Calu3 (cell line): ENCODE data around the gene GCSAM. TPM values are rescaled to one million over a fixed set of nuclear protein-coding genes. Genes with fewer than 3 reads are reported as not detected.

ENCODE experiments used
- BruUV-seq: library from RNA; stranded (reverse); fragments of 400-500 nt; replicated peaks from 2 replicates; lab custom pipeline; 2021; lab: Mats Ljungman, UMichigan
- CTCF ChIA-PET: fragments of 300-600 bp; sonication (Branson Sonifier 250); formaldehyde crosslinking; loops from one replicate; lab custom pipeline; 2022; ENCODE audit warnings: antibody characterized with exemption; lab: Charles Lee
- DNase-seq: peaks from one replicate; pipeline ENCODE4 v3.0.0; 2022
- H3K27ac Mint-ChIP-seq: one replicate; pipeline ENCODE4 v1.8.0; 2022; ENCODE audit warnings: mixed read lengths; ENCODE audit not compliant: unreplicated experiment
- H3K27me3 Mint-ChIP-seq: one replicate; pipeline ENCODE4 v1.8.0; 2022; ENCODE audit warnings: mixed read lengths; ENCODE audit not compliant: unreplicated experiment
- H3K36me3 Mint-ChIP-seq: one replicate; pipeline ENCODE4 v1.8.0; 2022; ENCODE audit warnings: mild to moderate bottlenecking, moderate library complexity, mixed read lengths; ENCODE audit not compliant: insufficient read depth, unreplicated experiment
- H3K4me1 Mint-ChIP-seq: one replicate; pipeline ENCODE4 v1.8.0; 2022; ENCODE audit warnings: mild to moderate bottlenecking, low read depth, mixed read lengths; ENCODE audit not compliant: unreplicated experiment
- H3K4me3 Mint-ChIP-seq: one replicate; pipeline ENCODE4 v1.8.0; 2022; ENCODE audit warnings: mild to moderate bottlenecking, low read depth, moderate library complexity, mixed read lengths; ENCODE audit not compliant: unreplicated experiment
- H3K9me3 Mint-ChIP-seq: one replicate; pipeline ENCODE4 v1.8.0; 2022; ENCODE audit warnings: low read depth, mixed read lengths; ENCODE audit not compliant: unreplicated experiment
- CTCF ChIP-seq: fragments of 200-600 bp; IDR thresholded peaks from one replicate; pipeline ENCODE4 v1.8.0; 2022; ENCODE audit warnings: antibody characterized with exemption; ENCODE audit not compliant: unreplicated experiment
- intact Hi-C: fragments of 100-400 bp; cut with micrococcal nuclease; formaldehyde crosslinking; loops from one replicate; pipeline ENCODE4 v1.10.0; 2022; ENCODE audit not compliant: unreplicated experiment
- total RNA-seq: library from RNA; stranded (reverse); gene quantifications from 2 replicates; pipeline ENCODE4 v1.2.3, GENCODE V29; 2022

GCSAM gene
- total RNA-seq, 1 experiment from 2014 or later, result not detected

GRCh38 chr3:112126511-112126911 is 6.5 kb downstream of the GCSAM start:
- intact Hi-C loops, result no loop called here
- CTCF ChIA-PET, result no interaction called here
- H3K36me3 Mint-ChIP-seq, result no peaks in the 10 kb centered on the region
- no TSS peak for BruUV-seq
- no peaks in the 10 kb centered on the region for H3K4me1 Mint-ChIP-seq
- H3K4me3 Mint-ChIP-seq, result no peak overlapping the region
- H3K9me3 Mint-ChIP-seq, result no peaks in the 10 kb centered on the region
- H3K27ac Mint-ChIP-seq, result no peak overlapping the region
- DNase-seq, result no peak
- no peaks in the 10 kb centered on the region for H3K27me3 Mint-ChIP-seq
- TF ChIP-seq CTCF, result no peak

- no peaks in the 10 kb centered on the region for H3K27me3 Mint-ChIP-seq
- no peak for DNase-seq
- no peak overlapping the region for H3K27ac Mint-ChIP-seq
- H3K9me3 Mint-ChIP-seq, result no peaks in the 10 kb centered on the region
- CTCF ChIA-PET, result no interaction called here
- H3K4me3 Mint-ChIP-seq, result no peak overlapping the region
- H3K36me3 Mint-ChIP-seq, result no peaks in the 10 kb centered on the region
- BruUV-seq, result no TSS peak
- intact Hi-C loops, result no loop called here
- no peak for TF ChIP-seq CTCF
- no peaks in the 10 kb centered on the region for H3K4me1 Mint-ChIP-seq
Measured at GRCh38 chr3:112124907-112125607, 8.0 kb downstream of the GCSAM start.

GRCh38 chr3:112123548-112123947 is 9.5 kb downstream of the GCSAM start:
- TF ChIP-seq CTCF, result no peak
- Mint-ChIP-seq H3K27ac (no peak overlapping the region), H3K4me3 (no peak overlapping the region), H3K27me3 (no peaks in the 10 kb centered on the region), H3K4me1 (no peaks in the 10 kb centered on the region), H3K9me3 (no peaks in the 10 kb centered on the region), H3K36me3 (peaks cover 4% of the 10 kb centered on the region)
- CTCF ChIA-PET, result no interaction called here
- DNase-seq, result no peak
- intact Hi-C loops, result no loop called here
- BruUV-seq, result no TSS peak

GRCh38 chr3:112122870-112123269 is 10.2 kb downstream of the GCSAM start:
- H3K36me3 Mint-ChIP-seq, result peaks cover 10% of the 10 kb centered on the region
- H3K9me3 Mint-ChIP-seq, result no peaks in the 10 kb centered on the region
- CTCF ChIA-PET, result no interaction called here

More at GRCh38 chr3:112122870-112123269, 10.2 kb downstream of the GCSAM start:
- no peak for DNase-seq
- intact Hi-C loops, result no loop called here
- no peaks in the 10 kb centered on the region for H3K4me1 Mint-ChIP-seq
- no peak overlapping the region for H3K27ac Mint-ChIP-seq
- no peaks in the 10 kb centered on the region for H3K27me3 Mint-ChIP-seq
- BruUV-seq, result no TSS peak
- H3K4me3 Mint-ChIP-seq, result no peak overlapping the region
- no peak for TF ChIP-seq CTCF
